ENCODE measurements around the gene COX18. TPM values are rescaled to one million over a fixed set of nuclear protein-coding genes. Genes with fewer than 3 reads are reported as not detected.
A peak's percentile ranks its signal among the peaks of the same experiment; 100 is the strongest.

Gene COX18
- total RNA-seq, 1 experiment from 2014 or later: 20.5 TPM

- H2AFZ ChIP-seq (ENCODE audit: low read length): peak overlapping the region; percentile 84
- H3K14ac ChIP-seq (ENCODE audit: insufficient read depth, low read length): peak overlapping the region; percentile 9
- H2BK120ac ChIP-seq (ENCODE audit: low read depth, low read length, poor library complexity, severe bottlenecking): no peak overlapping the region
Observed at GRCh38 chr4:73068491-73069337, 802 bp downstream of the COX18 start.

More at GRCh38 chr4:73068491-73069337, 802 bp downstream of the COX18 start:
- Histone ChIP-seq H3K27me3 (ENCODE audit: insufficient read depth, low read length) (no peaks in the 10 kb centered on the region), H3K79me1 (ENCODE audit: insufficient read depth, low read depth, low read length, poor library complexity, severe bottlenecking) (no peaks in the 10 kb centered on the region), H3K56ac (ENCODE audit: insufficient read length, low read depth, low read length) (peak overlapping the region; percentile 10), H2BK12ac (ENCODE audit: insufficient read length, low read depth, low read length) (no peak overlapping the region), H3K79me2 (ENCODE audit: insufficient read depth, low read length) (0 out of 2 replicates have a peak, but pooled peaks cover 2% of the 10 kb centered on the region), H3K4me1 (ENCODE audit: insufficient read depth, low read length) (no peaks in the 10 kb centered on the region), H3K9me3 (ENCODE audit: control insufficient read depth, low read depth, low read length) (no peaks in the 10 kb centered on the region), H3K23me2 (ENCODE audit: insufficient read length, low read depth, low read length, poor library complexity, severe bottlenecking) (no peaks in the 10 kb centered on the region), H3T11ph (ENCODE audit: low read length) (peak overlapping the region; percentile 68), H3K4ac (ENCODE audit: low read depth, low read length) (no peak overlapping the region), H4K91ac (ENCODE audit: insufficient read length, low read depth, low read length) (no peak overlapping the region), H4K20me1 (ENCODE audit: control insufficient read depth, insufficient read depth, insufficient read length) (no peaks in the 10 kb centered on the region), H3K4me2 (ENCODE audit: insufficient read depth, insufficient read length, low read length) (peak overlapping the region; percentile 59), H3K18ac (ENCODE audit: insufficient read length, low read depth, low read length) (peak overlapping the region; percentile 74), H2BK5ac (ENCODE audit: insufficient read length, low read length) (no peak overlapping the region), H2BK15ac (ENCODE audit: low read depth, low read length) (no peak overlapping the region), H3K9ac (ENCODE audit: extremely low read depth, insufficient read length, low read length) (peak overlapping the region; percentile 68), H4K5ac (ENCODE audit: insufficient read length, low read depth, low read length) (no peak overlapping the region), H3K23ac (ENCODE audit: insufficient read length, low read depth, low read length) (no peak overlapping the region), H3K27ac (ENCODE audit: insufficient read length, low read depth, low read length) (peak overlapping the region; percentile 29), H2AK5ac (ENCODE audit: insufficient read length, low read length) (no peak overlapping the region), H4K8ac (replicated peaks; ENCODE audit: insufficient read length, low read depth, low read length) (no peak overlapping the region), H2BK20ac (ENCODE audit: low read depth, low read length, poor library complexity, severe bottlenecking) (no peak overlapping the region)
- Mint-ChIP-seq H3K4me3 (peak overlapping the region; percentile 84 to 90), H3K36me3 (ENCODE audit: insufficient read depth in 1 of 3, low read depth in 3 of 3) (peaks cover 2 to 23% (median 12%) of the 10 kb centered on the region in 3 experiments; a peak in 5 of 7 replicates), H3K9me3 (no peaks in the 10 kb centered on the region), H3K27me3 (ENCODE audit: low read depth) (no peaks in the 10 kb centered on the region), H3K4me1 (peaks cover 11 to 12% of the 10 kb centered on the region in 2 experiments), H3K27ac (peak overlapping the region; percentile 86 to 97 (median 89))
- TF ChIP-seq CTCF (conservative IDR thresholded peaks at IDR 0.05): no peak
- WGBS (ENCODE audit: extremely low coverage, insufficient read length, low lambda C conversion rate): no CpG with 5 or more reads among the region's 27 CpGs
- DNase-seq: no peak
